Measurements from ENCODE around the gene CIDEB.

DNA sequence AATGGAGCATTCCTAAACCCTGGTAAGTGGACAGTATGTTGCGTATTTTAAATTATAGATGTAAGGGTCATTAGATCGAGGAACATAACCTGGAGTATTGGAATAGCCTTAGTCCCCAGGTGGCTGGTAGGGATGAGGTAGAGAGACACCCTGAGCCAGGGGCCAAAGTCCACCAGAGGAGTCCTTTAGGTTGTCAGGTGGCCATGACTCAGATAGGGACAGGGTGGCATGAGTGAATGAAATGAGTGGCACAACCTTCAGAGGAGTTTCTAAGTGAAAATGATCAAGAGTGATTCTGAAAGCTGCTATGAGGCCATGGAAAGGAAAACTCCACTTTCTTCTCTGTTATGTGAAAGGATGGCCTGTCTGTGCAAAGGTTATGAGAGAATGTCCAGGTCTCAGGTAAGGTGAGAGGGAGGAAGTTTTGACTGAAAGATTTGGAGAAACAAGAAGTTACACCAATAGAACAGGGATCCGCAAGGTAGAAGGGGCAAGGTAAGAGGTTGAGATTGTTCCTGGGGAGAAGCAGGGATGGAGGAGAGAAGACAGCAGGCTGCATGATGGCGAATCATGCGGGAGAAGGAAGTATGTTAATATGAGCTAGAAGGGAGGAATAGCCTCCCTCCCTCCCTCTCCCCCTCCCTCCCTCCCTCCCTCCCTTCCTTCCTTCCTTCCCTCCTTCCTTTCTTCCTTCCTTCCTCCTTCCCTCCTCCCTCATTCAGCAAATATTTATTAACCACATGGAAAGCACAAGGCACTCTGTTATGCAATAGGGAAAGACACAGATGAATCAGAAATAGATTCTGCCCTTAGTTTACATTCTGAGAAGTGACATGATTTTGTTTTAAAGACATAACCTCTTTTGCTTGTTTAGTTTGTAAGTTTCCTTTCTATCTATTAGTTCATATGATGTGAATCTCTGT, 46.0 kb upstream of the CIDEB start:
- no peak for TF ChIP-seq AGO2 (optimal IDR thresholded peaks at IDR 0.05; ENCODE audit: low read depth, low read length)
- no peak for TF ChIP-seq IKZF5 (CRISPR knock-in tag; IDR thresholded peaks at IDR 0.05)
- TF ChIP-seq ZBTB37 (CRISPR knock-in tag; IDR thresholded peaks at IDR 0.05) = no peak
- TF ChIP-seq ZNF24 (IDR thresholded peaks at IDR 0.05) = no peak
- TF ChIP-seq RFXAP (CRISPR knock-in tag; IDR thresholded peaks at IDR 0.05; ENCODE audit: borderline replicate concordance) = no peak
- TF ChIP-seq CTCF (CRISPR knock-in tag; IDR thresholded peaks at IDR 0.05) = no peak
- no peak for TF ChIP-seq ZNF768 (CRISPR knock-in tag; IDR thresholded peaks at IDR 0.05)
- no peak for TF ChIP-seq MBNL3 (CRISPR knock-in tag; conservative IDR thresholded peaks at IDR 0.05)
- TF ChIP-seq FOXA1 (IDR thresholded peaks at IDR 0.05) = no peak
- no peak for TF ChIP-seq FOXA1 (CRISPR knock-in tag; IDR thresholded peaks at IDR 0.05)
- TF ChIP-seq, protein P1, sequence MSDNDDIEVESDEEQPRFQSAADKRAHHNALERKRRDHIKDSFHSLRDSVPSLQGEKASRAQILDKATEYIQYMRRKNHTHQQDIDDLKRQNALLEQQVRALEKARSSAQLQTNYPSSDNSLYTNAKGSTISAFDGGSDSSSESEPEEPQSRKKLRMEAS (IDR thresholded peaks at IDR 0.05) = no peak
- no peak for TF ChIP-seq JUND (CRISPR knock-in tag; IDR thresholded peaks at IDR 0.05)
- no peak for TF ChIP-seq NR0B2 (CRISPR knock-in tag; IDR thresholded peaks at IDR 0.05)
- no peak for TF ChIP-seq POLR2A (IDR thresholded peaks at IDR 0.05; ENCODE audit: insufficient read depth in 1 of 2, low read depth in 2 of 2, low read length in 2 of 2)

Measured in HepG2 (cell line).